Measurements from ENCODE around the gene PHKB. TPM values are rescaled to one million over a fixed set of nuclear protein-coding genes. Genes with fewer than 3 reads are reported as not detected.

PHKB gene
- total RNA-seq, 1 experiment from 2014 or later: 83.4 TPM

- Mint-ChIP-seq H3K4me1 (ENCODE audit: low read depth, unreplicated experiment) (peaks cover 8% of the 10 kb centered on the region), H3K4me3 (ENCODE audit: low read depth, unreplicated experiment) (no peak overlapping the region), H3K27me3 (ENCODE audit: unreplicated experiment) (no peaks in the 10 kb centered on the region), H3K36me3 (ENCODE audit: insufficient read depth, unreplicated experiment) (peaks cover 7% of the 10 kb centered on the region), H3K27ac (ENCODE audit: unreplicated experiment) (no peak overlapping the region), H3K9me3 (ENCODE audit: low read depth, unreplicated experiment) (no peaks in the 10 kb centered on the region)
- DNase-seq: no peak
- intact Hi-C loops (cut with micrococcal nuclease; ENCODE audit: unreplicated experiment): no loop called here
- CTCF ChIA-PET: interaction anchor here (0.7 kb wide), 1 partner anchor 11 kb away, joined by 3 read pairs; no protein-coding TSS in a partner anchor
- TF ChIP-seq CTCF (IDR thresholded peaks at IDR 0.05; ENCODE audit: unreplicated experiment): no peak
- TSS peak; percentile 3 for BruUV-seq (replicated peaks)
Measured at GRCh38 chr16:47448830-47449575, 12.1 kb upstream of the PHKB start.

- no TSS peak for BruUV-seq (replicated peaks)
- peaks cover 8% of the 10 kb centered on the region for H3K4me1 Mint-ChIP-seq (ENCODE audit: low read depth, unreplicated experiment)
- no peak overlapping the region for H3K27ac Mint-ChIP-seq (ENCODE audit: unreplicated experiment)
- CTCF ChIA-PET: interaction anchor here (0.7 kb wide), 1 partner anchor 10 kb away, joined by 3 read pairs; no protein-coding TSS in a partner anchor
- peaks cover 9% of the 10 kb centered on the region for H3K36me3 Mint-ChIP-seq (ENCODE audit: insufficient read depth, unreplicated experiment)
- no peak overlapping the region for H3K4me3 Mint-ChIP-seq (ENCODE audit: low read depth, unreplicated experiment)
- no peak for TF ChIP-seq CTCF (IDR thresholded peaks at IDR 0.05; ENCODE audit: unreplicated experiment)
- no peaks in the 10 kb centered on the region for H3K9me3 Mint-ChIP-seq (ENCODE audit: low read depth, unreplicated experiment)
- H3K27me3 Mint-ChIP-seq (ENCODE audit: unreplicated experiment): no peaks in the 10 kb centered on the region
- intact Hi-C loops (cut with micrococcal nuclease; ENCODE audit: unreplicated experiment): no loop called here
- DNase-seq: no peak
Measured at GRCh38 chr16:47449788-47450187, 11.3 kb upstream of the PHKB start.

- intact Hi-C loops (cut with micrococcal nuclease; ENCODE audit: unreplicated experiment): no loop called here
- BruUV-seq (replicated peaks): no TSS peak
- H3K4me3 Mint-ChIP-seq (ENCODE audit: low read depth, unreplicated experiment): no peak overlapping the region
- H3K4me1 Mint-ChIP-seq (ENCODE audit: low read depth, unreplicated experiment): peaks cover 11% of the 10 kb centered on the region
- peaks cover 58% of the 10 kb centered on the region for H3K36me3 Mint-ChIP-seq (ENCODE audit: insufficient read depth, unreplicated experiment)
- TF ChIP-seq CTCF (IDR thresholded peaks at IDR 0.05; ENCODE audit: unreplicated experiment): no peak
- H3K9me3 Mint-ChIP-seq (ENCODE audit: low read depth, unreplicated experiment): no peaks in the 10 kb centered on the region
- H3K27me3 Mint-ChIP-seq (ENCODE audit: unreplicated experiment): no peaks in the 10 kb centered on the region
- DNase-seq: no peak
- CTCF ChIA-PET: interaction anchor here (0.6 kb wide), 1 partner anchor 21 kb away, joined by 3 read pairs; no protein-coding TSS in a partner anchor
- no peak overlapping the region for H3K27ac Mint-ChIP-seq (ENCODE audit: unreplicated experiment)
Measured at GRCh38 chr16:47458331-47458730, 2.8 kb upstream of the PHKB start.

GRCh38 chr16:47459603-47460002 lies 1.5 kb upstream of the PHKB start:
- H3K36me3 Mint-ChIP-seq (ENCODE audit: insufficient read depth, unreplicated experiment): peaks cover 49% of the 10 kb centered on the region
- CTCF ChIA-PET: interaction anchor here (0.8 kb wide), 1 partner anchor 10 kb away, joined by 3 read pairs; no protein-coding TSS in a partner anchor
- no peaks in the 10 kb centered on the region for H3K27me3 Mint-ChIP-seq (ENCODE audit: unreplicated experiment)
- H3K27ac Mint-ChIP-seq (ENCODE audit: unreplicated experiment): peak overlapping the region; percentile 97
- peak overlapping the region; percentile 88 for H3K4me3 Mint-ChIP-seq (ENCODE audit: low read depth, unreplicated experiment)
- H3K4me1 Mint-ChIP-seq (ENCODE audit: low read depth, unreplicated experiment): peaks cover 18% of the 10 kb centered on the region
- H3K9me3 Mint-ChIP-seq (ENCODE audit: low read depth, unreplicated experiment): no peaks in the 10 kb centered on the region
- no peak for DNase-seq
- no TSS peak for BruUV-seq (replicated peaks)
- no peak for TF ChIP-seq CTCF (IDR thresholded peaks at IDR 0.05; ENCODE audit: unreplicated experiment)
- intact Hi-C loops (cut with micrococcal nuclease; ENCODE audit: unreplicated experiment): loop anchor here (5.0 to 10.0 kb wide), 3 partner anchors 202 to 705 kb away; partner anchors contain the start of gene NETO2

Measured in Calu3 (cell line).